Activated CD8-positive, alpha-beta memory T cell treated with anti-CD3 and anti-CD28 coated beads, Interleukin-2, amount 50 U/mL, for 4 hours (primary cell): ENCODE measurements around the gene KISS1.

Source experiments
- DNase-seq: peaks from one replicate; pipeline ENCODE4 v3.0.0-alpha.2; 2020

The KISS1 gene

GRCh38 chr1:204190212-204191211, 5.8 kb downstream of the KISS1 start:
- DNase-seq: peak; percentile 41

- no peak for DNase-seq
Measured at GRCh38 chr1:204188959-204189639, 7.2 kb downstream of the KISS1 start.

GRCh38 chr1:204186597-204186996, 9.7 kb downstream of the KISS1 start:
- DNase-seq: no peak

- DNase-seq: no peak
Measured at GRCh38 chr1:204181116-204181515, 15.2 kb downstream of the KISS1 start.

- no peak for DNase-seq
Measured at GRCh38 chr1:204180133-204180532, 16.2 kb downstream of the KISS1 start.

GRCh38 chr1:204178487-204179281, 17.6 kb downstream of the KISS1 start:
- no peak for DNase-seq

GRCh38 chr1:204177133-204177532, 19.2 kb downstream of the KISS1 start:
- no peak for DNase-seq

GRCh38 chr1:204176049-204176448, 20.2 kb downstream of the KISS1 start:
- DNase-seq: no peak

- no peak for DNase-seq
Measured at GRCh38 chr1:204174958-204175357, 21.3 kb downstream of the KISS1 start.

- DNase-seq: no peak
Measured at GRCh38 chr1:204172404-204173029, 23.8 kb downstream of the KISS1 start.

- no peak for DNase-seq
Measured at GRCh38 chr1:204171751-204172178, 24.5 kb downstream of the KISS1 start.

GRCh38 chr1:204170494-204171155, 25.7 kb downstream of the KISS1 start:
- no peak for DNase-seq

GRCh38 chr1:204169858-204170257, 26.4 kb downstream of the KISS1 start:
- DNase-seq: no peak

GRCh38 chr1:204167730-204168129, 28.6 kb downstream of the KISS1 start:
- DNase-seq: no peak

GRCh38 chr1:204166219-204166618, 30.1 kb downstream of the KISS1 start, which contains the start of gene REN:
REN (minus strand) TSS chr1:204166337; CDS start chr1:204166293, 44 bp downstream.
- DNase-seq: no peak

GRCh38 chr1:204162494-204163074, 33.7 kb downstream of the KISS1 start:
- DNase-seq: peak; percentile 84

GRCh38 chr1:204161609-204162493, 34.4 kb downstream of the KISS1 start:
- DNase-seq: no peak

GRCh38 chr1:204157962-204158361, 38.3 kb downstream of the KISS1 start:
- no peak for DNase-seq

- no peak for DNase-seq
Measured at GRCh38 chr1:204155881-204156280, 40.4 kb downstream of the KISS1 start.

- no peak for DNase-seq
Measured at GRCh38 chr1:204154568-204155255, 41.6 kb downstream of the KISS1 start.
